Measurements from ENCODE around the gene NSUN5.

DNA sequence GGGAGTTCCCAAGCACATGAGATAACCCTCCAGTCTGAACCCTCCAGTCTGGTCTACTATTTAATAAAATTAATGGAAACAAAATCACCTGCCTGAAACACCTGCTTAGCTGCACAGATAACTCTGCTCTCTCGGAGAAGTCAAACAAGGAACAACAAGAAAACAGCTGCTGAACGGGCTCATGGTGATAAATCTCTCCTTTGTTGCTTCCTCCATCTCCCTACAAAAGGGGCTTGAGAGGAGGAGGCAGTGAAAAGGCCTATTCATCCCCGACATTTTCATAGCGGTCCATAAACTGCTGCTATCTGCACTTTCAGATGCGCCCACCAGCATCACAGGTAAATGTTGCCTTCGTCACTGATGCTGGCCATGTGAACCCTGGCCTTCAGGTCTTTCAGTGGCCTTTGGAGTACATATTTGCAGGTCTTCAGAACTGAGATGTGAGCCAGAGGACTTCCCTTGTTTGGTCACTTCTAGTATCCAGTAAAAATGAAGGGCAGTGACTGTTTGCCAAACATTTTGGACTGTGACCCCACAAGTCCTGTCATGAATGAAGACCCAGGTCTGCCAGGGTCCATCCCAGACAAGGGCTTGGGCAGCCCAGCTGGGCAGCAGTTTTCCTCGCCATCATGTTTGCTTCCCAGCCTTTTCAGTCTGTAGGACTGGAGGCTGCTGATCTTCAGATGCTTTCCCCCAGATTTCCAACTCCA, 35.2 kb upstream of the NSUN5 start:
- TF ChIP-seq, protein P1, sequence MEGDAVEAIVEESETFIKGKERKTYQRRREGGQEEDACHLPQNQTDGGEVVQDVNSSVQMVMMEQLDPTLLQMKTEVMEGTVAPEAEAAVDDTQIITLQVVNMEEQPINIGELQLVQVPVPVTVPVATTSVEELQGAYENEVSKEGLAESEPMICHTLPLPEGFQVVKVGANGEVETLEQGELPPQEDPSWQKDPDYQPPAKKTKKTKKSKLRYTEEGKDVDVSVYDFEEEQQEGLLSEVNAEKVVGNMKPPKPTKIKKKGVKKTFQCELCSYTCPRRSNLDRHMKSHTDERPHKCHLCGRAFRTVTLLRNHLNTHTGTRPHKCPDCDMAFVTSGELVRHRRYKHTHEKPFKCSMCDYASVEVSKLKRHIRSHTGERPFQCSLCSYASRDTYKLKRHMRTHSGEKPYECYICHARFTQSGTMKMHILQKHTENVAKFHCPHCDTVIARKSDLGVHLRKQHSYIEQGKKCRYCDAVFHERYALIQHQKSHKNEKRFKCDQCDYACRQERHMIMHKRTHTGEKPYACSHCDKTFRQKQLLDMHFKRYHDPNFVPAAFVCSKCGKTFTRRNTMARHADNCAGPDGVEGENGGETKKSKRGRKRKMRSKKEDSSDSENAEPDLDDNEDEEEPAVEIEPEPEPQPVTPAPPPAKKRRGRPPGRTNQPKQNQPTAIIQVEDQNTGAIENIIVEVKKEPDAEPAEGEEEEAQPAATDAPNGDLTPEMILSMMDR (conservative IDR thresholded peaks at IDR 0.05), result no peak
- no peak for TF ChIP-seq EZH2 (IDR thresholded peaks at IDR 0.05; ENCODE audit: low read depth)
